ELF-1 (cell line): ENCODE measurements around the gene PHLPP1.
"Not testable (repeated sequence)": the region's sequence is repeated elsewhere in the genome, so short reads cannot be mapped to it uniquely, and the experiment has no call there.

Experiments
- DNase-seq: peaks from one replicate; pipeline ENCODE4 v3.0.0-alpha.2; 2016; ENCODE audit warnings: low read depth, low spot score

The PHLPP1 gene

DNA sequence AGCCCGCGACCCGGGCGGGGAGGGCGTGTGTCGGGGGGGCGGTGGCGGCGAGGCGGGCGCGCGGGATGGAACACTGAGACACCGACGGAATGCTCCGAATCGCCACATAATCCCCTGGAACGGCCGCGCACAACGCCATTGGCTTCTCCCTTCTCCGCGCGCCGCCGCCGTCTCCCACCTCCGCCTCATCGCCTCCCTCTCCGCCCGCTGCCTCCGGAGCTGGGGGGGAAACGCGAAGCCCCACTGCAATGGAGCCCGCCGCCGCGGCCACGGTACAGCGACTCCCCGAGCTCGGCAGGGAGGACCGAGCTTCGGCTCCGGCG lies at the start of gene PHLPP1:
Gene PHLPP1, plus strand, starts transcription at position 106 of the 323 bp plus-strand sequence. Its CDS starts 143 bp downstream, at position 249.
- no peak for DNase-seq

DNA sequence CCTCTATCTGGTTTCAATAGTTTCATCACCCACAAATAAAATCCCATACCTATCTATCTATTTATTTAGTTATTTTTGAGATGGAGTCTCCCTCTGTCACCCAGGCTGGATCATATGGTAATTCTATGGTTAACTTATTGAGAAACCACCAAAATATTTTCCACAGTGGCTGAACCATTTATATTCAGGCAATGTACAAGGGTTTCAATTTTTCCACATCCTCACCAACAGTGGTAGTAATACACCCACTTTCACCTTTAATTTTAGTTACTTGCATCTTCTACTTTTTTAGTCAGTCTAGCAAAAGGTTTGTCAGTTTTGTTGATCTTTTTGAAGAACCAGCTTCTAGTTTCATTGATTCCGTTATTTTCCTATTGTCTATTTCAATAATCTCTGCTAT lies 46.1 kb upstream of the PHLPP1 start:
- DNase-seq = no peak

DNA sequence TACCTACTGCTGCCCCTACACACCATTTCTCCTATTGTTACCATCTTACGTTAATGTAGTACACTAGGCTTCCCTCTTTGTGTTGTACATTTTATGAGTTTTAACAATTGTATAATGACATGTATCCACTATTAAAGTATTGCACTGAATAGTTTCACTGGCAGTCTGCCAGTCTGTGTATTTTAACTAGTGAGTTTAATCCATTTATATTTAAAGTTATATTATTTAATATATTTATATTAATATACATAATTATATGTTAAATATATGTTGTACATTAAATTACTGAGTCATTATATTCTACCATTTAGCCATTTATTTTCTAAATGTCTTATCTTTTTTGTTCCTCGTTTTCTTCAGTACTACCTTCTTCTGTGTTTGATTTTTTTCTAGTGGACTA lies 44.8 kb upstream of the PHLPP1 start:
- DNase-seq = no peak

DNA sequence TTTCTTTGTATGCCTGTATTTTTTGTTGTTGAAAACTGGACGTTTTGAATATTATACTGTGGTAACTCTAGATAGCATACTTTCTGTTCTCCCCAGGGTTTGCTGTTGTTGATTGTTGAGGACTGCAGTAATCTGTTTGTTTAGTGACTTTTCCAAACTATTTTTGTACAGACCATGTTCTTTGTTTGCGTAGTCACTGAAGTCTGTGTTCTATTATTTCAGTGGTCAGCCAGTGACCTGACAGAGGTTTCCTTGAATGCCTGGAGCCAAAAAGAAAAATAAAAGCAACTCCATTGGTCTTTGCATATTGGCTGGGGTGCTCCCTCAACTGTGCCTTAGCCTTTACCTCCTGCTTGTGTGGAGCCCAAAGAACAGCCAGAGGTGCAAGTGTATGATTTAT lies 42.7 kb upstream of the PHLPP1 start:
- DNase-seq = no peak

DNA sequence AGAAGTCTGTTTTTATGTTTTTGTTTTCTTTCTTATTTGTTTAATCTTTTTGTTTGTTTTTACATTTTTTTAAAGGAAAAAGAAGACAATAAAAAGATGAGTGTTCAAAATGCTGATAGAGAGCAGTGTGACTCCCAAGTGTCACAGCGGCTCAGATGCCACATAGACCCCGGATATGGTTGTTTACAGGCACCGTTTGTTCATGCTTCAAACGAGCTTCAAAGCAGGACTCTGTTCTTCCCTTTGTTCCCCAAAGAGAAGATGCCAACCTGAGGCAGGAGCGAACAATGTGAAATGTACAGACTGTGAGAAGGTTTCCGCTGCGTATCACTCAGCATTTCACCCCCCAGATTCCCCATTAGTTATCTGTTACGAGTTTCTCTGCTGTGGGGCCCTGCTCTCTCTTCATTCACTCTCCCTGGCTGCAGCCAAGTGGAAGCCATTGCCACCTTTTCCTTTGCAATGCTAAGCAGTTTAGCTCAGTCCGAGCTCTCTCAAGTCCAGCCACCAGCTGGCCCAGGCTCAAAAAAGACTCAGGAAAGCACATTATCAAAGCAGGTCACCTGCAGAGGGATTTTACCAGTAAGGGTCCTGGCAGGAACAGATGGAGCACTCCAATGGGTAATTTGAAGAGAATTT lies 36.4 kb upstream of the PHLPP1 start:
- peak; percentile 10 for DNase-seq

DNA sequence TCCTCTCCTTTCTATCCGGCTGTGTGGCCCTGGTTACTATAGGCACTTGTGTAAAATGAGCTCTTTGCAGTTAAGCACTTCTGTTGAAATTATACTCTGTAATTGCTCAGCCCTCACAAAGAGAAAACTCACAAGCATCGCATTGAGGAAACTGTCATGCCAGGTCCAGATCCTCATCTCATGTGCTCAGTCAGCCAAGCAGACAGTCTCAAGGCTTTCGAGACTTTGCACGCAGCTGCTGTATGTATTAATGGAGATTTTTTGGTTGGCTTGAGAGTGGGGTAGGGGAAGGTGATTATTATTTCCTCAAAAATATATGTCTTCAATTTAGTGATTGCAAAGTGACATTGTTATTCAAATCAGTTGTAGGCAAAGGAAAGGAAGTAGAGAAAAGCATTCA lies 33.0 kb upstream of the PHLPP1 start:
- no peak for DNase-seq

DNA sequence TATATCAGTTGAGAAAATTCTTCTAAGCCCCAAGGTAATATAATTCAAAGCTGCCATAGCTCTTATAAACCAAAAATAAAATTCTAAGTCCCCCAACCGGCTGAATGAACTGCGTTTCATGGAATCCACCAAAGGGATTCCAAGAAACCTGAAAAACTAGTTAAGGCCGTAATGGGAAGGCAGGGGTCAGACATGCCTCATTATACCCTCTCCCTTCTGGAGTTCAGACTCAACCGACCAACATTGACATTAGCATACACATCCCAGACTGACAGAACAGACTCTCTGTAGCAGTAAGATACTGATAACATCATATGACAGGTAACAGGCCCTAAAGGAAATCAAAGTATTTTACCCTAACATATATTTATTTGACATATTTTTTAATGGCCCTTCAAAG lies 31.4 kb upstream of the PHLPP1 start:
- DNase-seq = peak; percentile 79

DNA sequence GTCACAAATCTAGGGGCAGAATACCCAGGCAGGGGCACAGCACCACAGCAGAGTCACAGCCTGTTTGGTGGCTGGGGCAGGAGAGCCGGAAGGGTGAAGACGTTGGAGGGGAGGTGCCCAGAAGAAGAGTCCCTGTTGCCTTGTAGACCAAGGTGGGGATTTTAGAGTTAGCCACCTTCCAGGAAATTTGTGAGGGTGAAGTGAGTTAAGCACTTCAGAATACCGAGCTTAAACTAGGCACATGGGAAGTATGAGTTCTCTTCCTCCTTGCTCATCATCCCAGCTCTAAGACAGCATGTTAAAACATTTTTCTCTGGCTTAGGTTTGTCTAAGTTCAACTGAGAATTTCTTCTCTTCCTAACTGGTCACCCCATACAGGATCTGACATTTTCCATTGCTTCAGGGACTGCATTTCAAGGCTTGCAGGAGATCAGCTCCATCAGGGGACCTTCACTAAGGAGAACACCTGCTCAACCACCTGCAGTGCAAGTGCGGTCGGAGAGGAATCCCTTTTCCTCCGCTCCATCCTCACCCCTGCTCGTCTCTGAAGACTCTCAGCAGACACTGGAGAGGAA lies 26.5 kb upstream of the PHLPP1 start:
- DNase-seq = no peak

DNA sequence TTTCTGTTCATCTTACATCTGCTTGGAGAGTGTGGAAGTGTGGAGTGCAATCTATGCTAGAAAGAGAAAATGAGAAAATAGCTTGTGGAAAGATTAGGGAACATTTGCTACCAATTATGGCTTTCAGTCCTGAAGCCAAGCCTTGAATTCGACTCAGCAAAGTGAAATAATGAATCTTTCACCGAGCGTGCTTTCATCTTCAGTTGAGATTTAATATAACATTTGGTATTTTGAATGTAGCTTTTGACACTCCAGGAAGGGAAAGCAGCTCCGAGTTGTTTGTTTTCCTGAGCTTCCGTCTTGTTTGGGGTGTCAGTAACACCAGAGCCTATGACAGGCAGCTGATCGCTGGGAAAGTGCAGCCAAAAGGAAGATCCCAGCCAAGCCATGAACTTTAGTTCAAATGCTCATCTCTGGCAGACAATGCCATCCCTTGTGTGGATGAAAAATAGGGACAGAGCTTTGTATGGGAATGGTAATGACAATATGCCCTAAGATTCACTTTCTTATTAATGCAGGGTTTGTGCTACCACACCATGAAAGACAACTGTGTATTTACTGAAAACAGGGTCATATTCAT lies 25.0 kb upstream of the PHLPP1 start:
- no peak for DNase-seq

DNA sequence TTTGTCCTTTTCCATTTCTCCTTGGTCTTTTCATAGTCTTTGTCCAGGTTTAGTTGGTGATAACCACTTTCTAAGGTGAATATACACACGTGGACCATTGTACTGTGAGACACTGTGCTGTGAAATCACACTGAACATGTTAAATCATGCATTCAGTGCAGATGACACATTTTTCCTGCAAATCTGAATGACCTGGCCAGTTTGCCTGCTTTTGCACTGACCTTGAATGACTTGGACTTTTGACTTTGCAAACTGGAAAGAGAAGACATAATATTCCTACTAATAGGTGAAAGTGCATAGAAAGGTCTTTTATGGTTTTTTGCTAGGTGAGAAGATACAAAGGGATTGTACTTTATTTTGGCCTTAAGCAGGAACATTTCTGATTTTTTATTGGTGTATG lies 21.7 kb upstream of the PHLPP1 start:
- no peak for DNase-seq

DNA sequence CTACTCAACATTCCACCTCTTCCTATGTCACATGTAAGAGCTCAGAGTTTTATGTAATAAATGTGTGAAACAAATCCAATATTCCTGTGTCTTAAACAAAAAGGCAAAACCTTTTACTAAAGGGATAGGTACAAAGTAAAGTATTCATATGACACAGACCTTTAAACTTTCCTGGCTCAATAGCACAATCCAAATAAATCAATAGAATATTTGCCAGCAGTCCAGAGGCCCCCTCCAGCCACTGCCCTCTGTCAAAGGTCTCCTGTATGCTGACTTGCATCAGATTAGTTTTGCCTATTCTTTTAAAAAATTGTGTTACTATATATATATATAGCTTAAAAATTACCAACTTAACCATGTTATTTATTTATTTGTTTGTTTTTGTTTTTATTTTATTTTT lies 17.7 kb upstream of the PHLPP1 start:
- DNase-seq = no peak

DNA sequence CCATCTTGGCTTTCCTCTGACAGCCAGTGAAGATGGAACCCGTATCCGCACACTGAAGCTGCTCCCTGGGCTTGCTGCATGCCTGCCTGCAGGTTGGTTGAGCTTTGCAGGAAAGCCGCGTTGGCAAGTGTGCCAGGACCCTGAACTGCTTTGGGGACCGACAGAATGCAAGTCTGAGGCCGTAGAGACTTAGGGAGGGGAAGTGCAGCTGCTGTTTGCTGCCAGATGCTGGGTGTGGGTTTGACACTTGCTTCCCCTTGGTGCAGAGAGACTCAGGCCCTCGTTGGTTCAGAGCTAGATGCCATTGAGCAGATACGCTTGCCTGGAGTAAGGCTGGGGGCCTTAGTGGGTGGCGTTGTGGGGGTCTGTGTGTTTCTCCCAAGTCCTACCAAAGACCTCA lies 13.1 kb upstream of the PHLPP1 start:
- DNase-seq = no peak

DNA sequence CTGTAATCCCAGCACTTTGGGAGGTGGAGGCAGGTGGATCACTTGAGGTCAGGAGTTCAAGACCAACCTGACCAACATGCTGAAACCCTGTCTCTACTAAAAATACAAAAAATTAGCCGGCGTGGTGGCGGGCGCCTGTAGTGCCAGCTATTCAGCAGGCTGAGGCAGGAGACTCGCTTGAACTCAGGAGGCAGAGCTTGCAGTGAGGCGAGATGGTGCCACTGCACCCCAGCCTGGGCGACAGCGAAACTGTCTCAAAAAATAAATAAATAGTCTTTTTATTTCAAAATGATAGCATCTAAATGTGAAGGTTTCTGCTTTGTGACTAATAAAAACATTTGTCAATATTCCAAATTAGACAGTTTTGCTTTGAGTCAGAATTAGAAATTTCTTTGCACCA lies 8.5 kb upstream of the PHLPP1 start:
- not testable (repeated sequence) for DNase-seq

DNA sequence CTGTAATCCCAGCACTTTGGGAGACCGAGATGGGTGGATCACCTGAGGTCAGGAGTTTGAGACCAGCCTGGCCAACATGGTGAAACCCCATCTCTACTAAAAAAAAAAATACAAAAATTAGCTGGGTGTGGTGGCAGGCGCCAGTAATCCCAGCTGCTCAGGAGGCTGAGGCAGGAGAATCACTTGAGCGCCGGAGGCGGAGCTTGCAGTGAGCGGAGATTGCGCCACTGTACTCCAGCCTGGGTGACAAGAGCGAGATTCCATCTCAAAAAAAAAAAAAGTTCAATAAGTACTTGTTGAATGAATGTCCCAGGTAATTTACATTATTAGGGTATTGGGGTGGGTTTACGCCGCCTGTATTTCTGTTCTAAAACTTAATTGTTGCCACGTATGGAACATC lies 5.4 kb upstream of the PHLPP1 start:
- not testable (repeated sequence) for DNase-seq

DNA sequence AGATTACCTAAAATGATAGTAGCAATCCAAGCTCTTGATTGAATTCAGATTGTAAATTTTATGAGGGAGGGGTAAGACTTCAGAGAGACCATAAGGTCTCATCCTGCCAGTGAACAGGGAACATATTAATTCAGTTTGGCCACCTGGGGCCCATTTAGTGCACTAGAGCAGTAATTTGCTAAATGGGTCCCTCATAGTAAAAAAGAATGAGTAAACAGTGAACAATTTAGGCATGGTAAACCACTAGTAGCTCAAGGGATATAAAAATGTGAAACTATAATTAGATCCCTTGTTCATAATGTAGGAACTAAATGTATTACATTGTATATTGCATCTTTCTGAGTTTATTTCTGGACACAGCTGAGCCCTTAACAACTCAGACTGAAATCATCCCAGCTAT lies 4.9 kb upstream of the PHLPP1 start:
- no peak for DNase-seq

DNA sequence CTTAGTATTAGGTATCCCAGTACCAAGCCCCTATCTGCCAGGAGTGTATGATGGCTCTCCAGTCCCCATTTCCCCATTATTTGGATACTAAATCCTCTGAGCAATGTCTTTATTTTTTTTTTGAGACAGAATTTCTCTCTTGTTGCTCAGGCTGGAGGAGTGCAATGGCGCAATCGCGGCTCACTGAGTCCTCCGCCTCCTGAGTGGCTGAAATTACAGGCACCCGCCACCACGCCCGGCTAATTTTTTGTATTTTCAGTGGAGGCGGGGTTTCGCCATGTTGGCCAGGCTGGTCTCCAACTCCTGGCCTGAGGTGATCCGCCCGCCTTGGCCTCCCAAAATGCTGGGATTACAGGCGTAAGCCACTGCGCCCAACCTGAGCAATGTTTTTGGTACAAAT lies 3.6 kb upstream of the PHLPP1 start:
- DNase-seq = no peak

DNA sequence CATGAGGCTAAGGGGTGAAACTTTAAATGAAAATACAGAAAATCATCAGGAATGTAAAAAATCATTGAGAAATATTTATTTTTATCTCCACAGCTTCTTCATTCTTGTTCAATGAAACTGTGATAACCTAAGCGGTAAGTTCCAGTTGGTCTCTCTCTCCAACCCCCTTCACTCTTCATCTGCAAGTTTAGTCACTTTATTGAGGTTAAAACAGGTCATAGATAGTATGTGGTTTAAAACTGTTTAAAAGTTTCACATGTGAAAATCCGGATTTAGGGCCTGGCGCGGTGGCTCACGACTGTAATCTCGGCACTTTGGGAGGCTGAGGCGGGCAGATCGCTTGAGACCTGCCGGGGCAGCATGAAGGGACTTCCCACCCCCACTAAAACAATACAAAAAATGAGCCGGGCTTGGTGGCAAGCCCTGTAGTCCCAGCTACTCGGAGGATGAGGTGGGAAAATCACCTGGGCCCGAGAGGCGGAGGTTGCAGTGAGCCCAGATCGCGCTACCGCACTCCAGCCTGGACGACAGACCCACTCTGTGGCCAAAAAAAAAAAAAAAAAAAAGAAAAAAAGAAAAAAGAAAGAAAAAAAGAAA lies 1.6 kb upstream of the PHLPP1 start:
- DNase-seq = peak; percentile 21

DNA sequence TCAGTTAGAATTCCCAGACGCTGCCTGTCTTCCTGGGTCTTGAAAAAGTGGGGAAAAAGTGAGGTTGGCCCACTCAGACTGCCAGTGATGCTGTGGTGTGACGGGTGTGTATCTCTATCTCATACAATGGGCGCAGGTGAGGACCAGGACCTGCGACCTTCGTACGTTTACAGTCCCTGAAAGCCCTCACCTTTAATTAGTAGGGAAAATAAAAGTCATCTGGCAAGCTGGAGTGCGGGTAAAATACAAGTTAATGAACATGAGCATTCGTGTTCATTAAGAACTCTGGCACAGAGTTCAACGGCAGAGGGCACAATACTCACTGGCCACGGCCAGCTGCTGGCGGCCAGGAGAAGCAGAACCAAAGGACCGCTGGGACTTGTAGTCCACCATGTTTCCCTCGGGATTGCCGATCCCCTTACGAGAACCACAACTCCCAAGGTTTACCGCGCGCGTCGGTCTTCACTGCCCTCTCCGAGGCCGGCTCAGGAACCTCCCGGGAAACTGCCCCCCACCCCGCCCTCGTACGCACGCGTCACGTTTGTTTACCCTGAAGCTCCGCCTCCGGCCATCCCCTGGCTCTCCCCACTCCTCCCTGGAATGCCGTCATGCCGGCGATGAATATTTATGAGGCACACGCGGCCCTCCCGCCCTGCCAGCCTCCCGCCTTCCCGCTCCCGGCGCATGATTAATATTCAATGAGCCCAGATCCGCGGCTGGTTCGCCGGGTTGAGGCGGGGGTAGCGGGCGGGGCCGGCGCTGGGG lies 488 bp upstream of the PHLPP1 start:
- DNase-seq = peak; percentile 100

DNA sequence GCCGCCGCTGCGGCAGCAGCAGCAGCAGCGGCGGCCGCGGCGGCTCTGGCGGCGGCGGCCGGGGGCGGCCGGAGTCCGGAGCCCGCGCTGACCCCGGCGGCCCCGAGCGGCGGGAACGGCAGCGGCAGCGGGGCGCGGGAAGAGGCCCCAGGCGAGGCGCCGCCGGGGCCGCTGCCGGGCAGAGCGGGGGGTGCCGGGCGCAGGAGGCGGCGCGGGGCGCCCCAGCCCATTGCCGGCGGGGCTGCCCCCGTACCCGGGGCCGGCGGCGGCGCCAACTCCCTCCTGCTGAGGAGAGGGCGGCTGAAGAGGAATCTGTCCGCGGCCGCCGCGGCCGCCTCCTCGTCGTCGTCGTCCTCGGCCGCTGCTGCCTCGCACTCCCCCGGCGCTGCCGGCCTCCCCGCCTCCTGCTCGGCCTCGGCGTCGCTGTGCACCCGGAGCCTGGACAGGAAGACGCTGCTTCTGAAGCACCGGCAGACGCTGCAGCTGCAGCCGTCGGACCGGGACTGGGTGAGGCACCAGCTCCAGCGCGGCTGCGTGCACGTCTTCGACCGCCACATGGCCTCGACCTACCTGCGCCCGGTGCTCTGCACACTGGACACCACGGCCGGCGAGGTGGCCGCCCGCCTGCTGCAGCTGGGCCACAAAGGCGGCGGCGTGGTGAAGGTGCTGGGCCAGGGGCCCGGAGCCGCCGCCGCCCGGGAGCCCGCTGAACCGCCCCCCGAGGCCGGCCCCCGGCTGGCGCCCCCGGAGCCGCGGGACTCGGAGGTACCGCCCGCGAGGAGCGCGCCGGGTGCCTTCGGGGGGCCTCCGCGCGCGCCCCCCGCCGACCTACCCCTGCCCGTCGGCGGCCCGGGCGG lies 646 bp downstream of the PHLPP1 start:
- peak; percentile 61 for DNase-seq

DNA sequence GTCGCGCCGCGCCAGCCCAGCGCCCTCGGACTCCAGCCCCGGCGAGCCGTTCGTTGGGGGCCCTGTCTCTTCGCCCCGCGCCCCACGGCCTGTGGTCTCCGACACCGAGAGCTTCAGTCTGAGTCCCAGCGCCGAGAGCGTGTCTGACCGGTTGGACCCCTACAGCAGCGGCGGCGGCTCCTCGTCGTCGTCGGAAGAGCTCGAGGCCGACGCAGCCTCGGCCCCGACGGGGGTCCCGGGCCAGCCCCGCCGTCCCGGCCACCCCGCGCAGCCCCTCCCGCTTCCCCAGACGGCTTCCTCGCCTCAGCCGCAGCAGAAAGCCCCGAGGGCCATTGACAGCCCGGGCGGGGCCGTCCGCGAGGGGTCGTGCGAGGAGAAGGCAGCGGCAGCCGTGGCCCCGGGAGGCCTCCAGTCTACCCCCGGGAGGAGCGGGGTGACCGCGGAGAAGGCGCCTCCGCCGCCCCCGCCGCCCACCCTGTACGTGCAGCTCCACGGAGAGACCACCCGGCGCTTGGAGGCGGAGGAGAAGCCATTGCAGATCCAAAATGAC lies 1.4 kb downstream of the PHLPP1 start:
- peak; percentile 74 for DNase-seq
